C4-2B (cell line): Measurements from ENCODE around the gene RXRA.

Experiments
- H3K27ac ChIP-seq: fragments of 450-650 bp; 2 replicates; pipeline ENCODE4 v1.5.1; 2017
- CTCF ChIP-seq: fragments of 450-650 bp; conservative IDR thresholded peaks from 2 replicates; pipeline ENCODE4 v1.5.1; 2017; ENCODE audit warnings: mild to moderate bottlenecking
- ZFX ChIP-seq: fragments of 450-650 bp; IDR thresholded peaks from 2 replicates; pipeline ENCODE4 v1.6.1; 2017

Gene RXRA

GRCh38 chr9:134485653-134486052 lies 159.4 kb downstream of the RXRA start:
- no peak for TF ChIP-seq CTCF
- no peak for TF ChIP-seq ZFX
- no peak overlapping the region for H3K27ac ChIP-seq

- H3K27ac ChIP-seq, result no peak overlapping the region
- TF ChIP-seq CTCF (no peak), ZFX (no peak)
Observed at GRCh38 chr9:134486143-134486591, 159.9 kb downstream of the RXRA start.

- TF ChIP-seq CTCF (no peak), ZFX (no peak)
- H3K27ac ChIP-seq, result no peak overlapping the region
Observed at GRCh38 chr9:134486596-134486995, 160.3 kb downstream of the RXRA start.
